Stimulated activated CD4-positive, alpha-beta T cell treated with anti-CD3 and anti-CD28 coated beads, Interleukin-15, amount 100 ng/mL, for 48 hours (primary cell): ENCODE results near the gene PKNOX1.
"Not testable (repeated sequence)": the region's sequence is repeated elsewhere in the genome, so short reads cannot be mapped to it uniquely, and the experiment has no call there.

Experiments
- DNase-seq, 2 donors: peaks; one replicate each; pipeline ENCODE4 v3.0.0-alpha.2; 2020; ENCODE audit warnings: low read depth in 2 of 2

Gene PKNOX1

DNA sequence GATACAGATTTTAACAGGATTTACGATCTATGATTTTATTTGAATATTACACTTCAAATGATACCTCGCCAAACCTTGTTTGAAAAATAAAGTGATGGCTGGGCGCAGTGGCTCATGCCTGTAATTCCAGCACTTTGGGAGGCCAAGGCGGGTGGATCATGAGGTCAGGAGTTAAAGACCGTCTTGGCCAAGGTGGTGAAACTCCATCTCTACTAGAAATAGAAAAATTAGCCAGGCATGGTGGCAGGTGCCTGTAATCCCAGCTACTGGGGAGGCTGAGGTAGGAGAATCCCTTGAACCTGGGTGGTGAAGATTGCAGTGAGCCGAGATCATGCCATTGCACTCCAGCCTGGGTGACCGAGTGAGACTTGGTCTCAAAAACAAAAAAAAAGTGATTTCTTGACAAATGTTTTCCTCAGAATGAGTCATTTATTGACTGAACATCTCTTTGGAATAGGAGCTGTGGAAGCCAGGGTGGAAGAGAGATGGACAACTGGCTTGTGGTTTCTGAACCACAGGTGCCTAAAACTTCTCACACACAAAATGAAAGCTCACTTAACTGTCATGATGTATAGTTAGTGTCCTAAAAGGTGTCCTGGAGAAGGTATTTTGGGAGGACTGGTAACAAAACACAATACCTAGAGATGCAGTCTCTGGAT is 11.9 kb downstream of the PKNOX1 start:
- DNase-seq, result no peak

DNA sequence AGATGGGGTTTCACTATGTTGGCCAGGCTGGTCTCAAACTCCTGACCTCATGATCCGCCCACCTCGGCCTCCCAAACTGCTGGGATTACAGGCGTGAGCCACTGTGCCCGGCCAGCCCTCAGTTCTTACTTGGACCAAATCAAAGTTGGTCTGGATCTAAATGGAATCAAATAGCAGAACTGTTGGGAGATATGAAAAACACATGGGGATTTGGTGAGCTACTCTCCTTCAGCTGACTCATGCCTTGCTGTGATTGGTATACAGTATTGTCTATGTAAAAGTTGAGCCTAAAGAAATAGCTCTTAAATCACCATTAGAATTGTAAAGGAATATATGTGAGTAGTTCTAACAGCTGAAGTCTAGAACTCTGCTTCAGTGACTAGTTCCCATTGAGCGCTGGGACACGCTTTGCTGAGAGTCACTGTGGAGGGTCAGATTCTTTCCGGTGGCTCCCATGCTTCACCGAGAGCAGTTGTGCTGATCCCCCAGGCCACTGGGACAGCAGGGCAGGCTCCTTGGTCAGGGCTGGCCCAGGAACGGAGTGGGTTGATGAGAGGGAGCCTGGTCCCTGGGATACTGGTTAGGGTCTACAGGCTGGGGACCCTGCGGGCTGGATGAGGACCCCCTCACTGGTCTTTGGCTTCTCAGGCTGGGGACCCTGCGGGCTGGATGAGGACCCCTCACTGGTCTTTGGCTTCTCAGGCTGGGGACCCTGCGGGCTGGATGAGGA is 14.0 kb downstream of the PKNOX1 start:
- no peak for DNase-seq

DNA sequence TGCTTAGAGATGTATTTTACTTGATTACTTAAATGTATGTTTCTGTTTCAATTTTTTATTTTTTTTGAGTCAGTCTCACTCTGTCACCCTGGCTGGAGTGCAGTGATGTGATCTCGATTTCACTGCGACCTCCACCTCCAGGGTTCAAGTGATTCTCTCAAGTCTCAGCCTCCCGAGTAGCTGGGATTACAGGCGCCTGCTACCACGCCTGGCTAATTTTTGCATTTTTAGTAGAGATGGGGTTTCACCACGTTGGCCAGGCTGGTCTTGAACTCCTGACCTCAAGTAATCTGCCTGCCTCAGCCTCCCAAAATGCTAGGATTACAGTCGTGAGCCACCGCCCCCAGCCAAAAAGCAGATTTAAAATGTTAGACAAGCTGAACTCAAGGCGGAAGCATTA is 15.0 kb downstream of the PKNOX1 start:
- DNase-seq, result not testable (repeated sequence)

DNA sequence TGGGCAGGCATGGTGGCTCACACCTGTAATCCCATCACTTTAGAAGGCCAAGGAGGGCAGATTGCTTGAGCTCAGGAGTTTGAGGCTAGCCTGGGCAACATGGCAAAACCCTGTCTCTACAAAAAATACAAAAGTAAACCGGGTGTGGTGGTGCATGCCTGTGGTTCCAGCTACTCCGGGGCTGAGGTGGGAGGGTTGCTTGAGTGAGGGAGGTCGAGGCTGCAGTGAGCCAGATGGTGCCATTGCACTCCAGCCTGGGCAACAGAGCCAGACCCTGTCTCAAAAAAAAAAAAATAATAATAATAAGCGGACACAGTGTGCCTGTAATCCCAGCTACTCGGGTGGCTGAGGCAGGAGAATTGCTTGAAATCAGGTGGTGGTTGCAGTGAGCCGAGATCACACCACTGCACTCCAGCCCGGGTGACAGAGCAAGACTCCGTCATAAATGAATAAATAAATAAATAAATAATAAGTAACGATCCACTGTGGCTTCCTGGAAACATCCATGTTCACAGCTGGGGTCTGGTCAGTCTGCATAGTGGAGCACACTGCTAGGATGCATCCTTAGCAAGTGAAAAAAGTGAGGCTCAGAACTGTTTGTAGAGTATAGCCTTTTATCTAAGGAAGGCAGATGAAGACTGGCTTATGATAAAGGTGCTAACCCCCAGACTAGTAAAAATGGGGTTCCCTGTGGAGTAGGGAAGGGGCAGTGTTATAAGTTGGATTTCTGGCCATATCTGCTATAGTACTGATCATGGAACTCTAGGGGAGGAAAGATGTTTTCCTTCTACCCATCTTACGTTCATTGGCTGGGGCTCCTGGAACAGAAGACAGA is 15.7 kb downstream of the PKNOX1 start:
- DNase-seq, result no peak

DNA sequence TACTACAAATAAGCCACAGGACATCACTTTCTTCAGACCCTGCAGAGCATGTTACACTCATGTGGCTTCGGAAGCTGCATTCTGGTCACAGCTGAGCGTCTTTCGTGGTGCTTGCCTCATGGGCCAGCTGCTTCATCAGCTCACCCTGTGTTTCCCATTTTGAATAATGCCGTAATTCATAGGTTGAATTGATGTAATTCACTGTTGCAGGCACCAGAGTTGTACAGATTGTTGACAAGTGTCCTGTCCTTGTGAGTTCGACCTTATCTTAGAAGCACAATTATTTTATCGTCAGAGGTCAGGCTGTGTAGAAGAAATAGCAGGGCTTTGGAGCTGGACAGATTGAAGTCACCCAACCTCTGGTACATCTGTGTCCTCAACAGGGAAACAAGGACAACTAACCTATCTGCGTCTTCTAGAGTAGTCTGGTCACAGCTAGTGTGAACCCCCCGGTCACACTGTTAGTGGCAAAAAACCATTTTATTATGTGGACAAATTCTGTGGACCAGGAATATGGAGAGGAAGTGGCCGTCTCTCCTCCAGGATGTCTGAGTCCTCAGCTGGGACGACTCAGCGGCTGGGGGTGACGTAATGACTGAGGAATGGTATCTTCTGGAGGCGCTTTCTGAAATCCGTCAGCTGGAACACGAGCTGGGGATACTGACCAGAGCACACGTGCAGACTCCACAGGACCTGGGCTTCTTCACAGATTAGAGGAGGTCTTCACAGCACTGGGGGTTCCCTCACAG is 17.8 kb downstream of the PKNOX1 start:
- DNase-seq, result no peak

DNA sequence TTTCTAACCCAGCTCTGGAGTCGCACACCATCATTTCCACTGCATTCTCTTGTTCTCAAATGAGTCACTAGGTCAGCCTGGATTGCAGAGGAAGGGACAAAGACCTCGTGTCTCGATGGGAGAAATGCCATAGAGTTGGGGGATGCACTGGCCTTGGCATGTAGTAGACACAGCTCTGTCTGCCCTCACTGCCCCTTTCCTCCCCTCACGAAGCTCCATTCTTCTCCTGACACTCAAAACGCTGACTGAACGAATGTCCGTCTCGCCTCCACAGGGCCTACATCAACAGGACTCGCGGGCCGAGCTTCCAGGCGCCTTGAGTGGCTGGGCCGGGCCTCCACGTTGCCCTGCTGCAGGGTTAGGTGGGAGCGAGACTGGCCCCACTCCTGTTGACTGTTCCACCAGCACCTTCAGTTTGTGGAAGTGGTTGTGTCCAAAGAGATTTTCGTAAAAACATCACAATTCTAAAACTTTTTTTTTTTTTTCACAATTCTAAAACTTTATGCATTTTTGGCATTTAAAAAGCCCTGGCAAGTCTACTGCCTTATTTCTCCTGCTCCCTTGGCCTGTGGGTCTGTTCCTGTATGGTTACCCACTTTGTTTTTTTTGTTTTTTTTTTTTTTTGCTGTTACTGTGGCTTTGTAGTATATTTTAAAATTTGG is 18.8 kb downstream of the PKNOX1 start:
- no peak for DNase-seq

DNA sequence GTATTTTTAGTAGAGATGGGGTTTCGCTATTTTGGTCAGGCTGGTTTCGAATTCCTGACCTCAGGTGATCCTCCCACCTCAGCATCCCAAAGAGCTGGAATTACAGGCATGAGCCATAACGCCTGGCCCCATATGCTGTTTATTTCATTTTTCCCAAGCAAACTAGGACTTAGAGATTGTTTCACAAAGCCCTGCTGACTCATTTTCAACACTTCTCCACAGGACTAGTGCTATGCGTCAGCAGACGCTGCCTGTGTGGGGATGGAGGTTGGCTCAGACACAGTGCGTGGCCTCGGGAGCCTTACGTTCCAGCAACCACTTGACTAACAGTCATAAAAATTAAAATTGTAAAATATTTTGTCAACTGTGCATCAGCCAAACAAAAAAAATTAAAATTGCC is 22.7 kb downstream of the PKNOX1 start:
- DNase-seq, result no peak

DNA sequence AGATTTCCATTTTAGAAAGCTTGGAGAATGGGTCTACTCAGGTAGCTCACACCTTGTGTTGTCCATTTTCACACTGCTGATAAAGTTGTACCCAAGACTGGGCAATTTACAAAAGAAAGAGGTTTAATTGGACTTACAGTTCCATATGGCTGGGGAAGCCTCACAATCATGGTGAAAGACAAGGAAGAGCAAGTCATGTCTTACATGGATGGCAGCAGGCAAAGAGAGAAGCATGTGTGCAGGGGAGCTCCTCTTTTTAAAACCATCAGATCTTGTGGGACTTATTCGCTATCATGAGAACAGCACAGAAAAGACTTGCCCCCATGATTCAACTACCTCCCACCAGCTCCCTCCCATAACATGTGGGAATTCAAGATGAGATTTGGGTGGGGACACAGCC is 23.6 kb downstream of the PKNOX1 start:
- DNase-seq, result not testable (repeated sequence)

DNA sequence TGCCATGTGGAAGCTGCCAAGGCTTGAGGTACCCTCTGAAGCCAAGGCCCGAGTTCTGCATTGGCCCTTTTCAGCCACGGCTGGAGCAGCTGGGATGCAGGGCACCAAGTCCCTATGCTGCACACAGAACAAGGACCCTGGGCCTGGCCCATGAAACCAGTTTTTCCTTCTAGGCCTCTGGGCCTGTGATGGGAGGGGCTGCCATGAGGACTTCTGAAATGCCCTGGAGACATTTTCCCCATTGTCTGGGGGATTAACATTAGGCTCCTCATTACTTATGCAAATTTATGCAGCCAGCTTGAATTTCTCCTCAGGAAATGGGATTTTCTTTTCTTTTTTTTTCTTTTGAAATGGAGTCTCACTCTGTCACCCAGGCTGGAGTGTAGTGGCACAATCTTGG is 24.8 kb downstream of the PKNOX1 start:
- DNase-seq, result not testable (repeated sequence)

DNA sequence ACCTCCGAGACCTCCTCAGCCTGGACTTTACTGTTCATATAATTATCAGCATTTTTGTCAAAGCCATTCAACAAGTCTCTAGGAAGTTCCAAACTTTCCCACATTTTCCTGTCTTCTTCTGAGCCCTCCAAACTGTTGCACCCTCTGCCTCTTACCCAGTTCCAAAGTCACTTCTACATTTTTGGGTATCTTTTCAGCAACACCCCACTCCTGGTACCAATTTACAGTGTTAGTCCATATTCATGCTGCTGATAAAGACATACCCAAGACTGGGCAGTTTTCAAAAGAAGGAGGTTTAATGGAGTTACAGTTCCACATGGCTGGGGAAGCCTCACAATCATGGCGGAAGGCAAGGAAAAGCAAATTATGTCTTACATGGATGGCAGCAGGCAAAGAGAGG is 25.7 kb downstream of the PKNOX1 start:
- DNase-seq, result not testable (repeated sequence)

DNA sequence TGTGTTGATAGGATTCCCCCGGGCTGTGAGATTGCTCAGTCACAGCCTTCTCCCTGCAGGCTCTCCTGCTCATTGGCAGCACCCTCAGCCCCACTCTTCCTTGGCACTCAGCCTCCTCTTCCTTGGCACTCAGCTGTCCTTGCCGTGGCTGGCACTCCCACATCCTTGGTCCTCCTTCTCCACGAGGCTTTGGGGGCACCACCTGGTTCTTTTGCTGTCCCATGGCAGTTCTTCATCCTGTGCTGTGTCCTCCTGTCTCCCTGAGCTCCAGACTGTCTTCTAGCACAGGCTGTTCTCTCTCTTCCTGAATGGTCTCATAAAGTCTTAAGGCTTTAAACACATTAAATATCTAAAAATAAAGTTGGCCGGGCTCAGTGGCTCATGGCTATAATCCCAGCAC is 27.0 kb downstream of the PKNOX1 start:
- DNase-seq, result no peak

DNA sequence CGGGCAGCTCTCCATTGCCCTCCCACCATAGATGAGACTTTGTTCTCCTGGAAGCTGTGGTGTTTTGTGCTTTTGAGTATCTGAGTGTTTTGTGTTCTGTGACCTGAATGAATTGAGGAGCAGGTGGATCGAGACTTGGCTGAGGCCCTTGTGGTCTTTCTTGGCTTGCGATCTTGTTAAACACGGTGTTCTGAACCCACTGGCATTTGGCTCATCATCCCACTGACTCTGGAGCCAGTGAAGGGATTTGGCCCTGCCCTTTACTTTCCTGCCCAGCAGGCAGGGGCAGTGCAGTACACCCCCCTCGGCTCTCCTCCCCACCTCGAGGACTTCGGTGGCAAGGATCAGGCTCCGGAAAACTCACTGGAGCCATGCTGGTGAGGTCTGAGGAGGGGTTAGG is 30.6 kb downstream of the PKNOX1 start:
- no peak for DNase-seq

DNA sequence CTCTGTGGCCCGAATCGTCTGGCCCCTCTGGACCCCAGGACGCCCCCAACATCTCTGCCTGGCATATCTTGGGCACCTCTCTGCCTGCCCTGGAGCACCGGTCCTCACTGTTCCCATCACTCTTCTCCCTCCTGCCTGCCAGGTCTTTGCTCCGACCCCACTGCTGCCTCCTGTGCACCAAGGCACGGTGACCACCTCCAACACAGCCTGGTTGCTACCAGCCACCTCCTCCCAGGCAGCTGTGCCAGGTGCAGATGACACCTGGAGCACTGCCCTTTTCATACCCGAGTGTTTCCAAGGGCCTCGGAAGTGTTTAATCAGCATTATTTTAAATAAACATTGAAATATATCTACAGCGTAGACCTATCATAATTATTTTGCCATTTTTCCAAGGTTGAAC is 31.3 kb downstream of the PKNOX1 start:
- DNase-seq, result no peak

DNA sequence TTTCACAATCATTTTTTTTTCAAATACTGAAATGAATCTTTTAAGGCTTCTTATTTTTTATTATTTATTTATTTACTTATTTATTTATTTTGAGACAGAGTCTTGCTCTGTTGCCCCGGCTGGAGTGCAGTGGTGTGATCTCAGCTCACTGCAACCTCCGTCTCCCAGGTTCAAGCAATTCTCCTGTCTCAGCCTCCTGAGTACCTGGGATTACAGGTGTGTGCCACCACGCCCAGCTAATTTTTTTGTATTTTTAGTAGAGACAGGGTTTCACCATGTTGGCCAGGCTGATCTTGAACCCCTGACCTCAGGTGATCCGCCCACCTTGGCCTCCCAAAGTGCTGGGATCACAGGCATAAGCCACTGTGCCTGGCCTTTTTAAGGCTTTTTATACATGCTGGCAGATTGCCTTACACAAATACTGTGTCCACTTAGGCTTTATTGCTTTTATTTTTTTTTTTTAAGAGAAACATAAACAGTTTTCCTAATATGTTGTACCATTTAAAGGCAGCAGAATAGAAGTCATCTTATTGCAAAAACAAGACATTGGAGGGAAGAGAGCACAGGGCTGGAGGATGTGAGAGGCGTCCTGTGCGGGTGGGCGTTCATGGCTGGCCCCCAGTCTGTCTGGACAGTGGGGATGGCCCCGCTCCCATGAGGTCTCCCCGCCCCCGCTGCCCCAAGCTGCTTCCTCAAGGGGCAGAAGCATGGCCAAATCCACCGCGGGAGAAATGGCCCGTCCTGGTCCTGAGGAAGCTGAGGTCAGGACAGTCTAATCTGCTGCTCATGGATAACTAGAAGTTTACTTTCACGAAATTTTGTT is 31.9 kb downstream of the PKNOX1 start:
- DNase-seq, result not testable (repeated sequence)

DNA sequence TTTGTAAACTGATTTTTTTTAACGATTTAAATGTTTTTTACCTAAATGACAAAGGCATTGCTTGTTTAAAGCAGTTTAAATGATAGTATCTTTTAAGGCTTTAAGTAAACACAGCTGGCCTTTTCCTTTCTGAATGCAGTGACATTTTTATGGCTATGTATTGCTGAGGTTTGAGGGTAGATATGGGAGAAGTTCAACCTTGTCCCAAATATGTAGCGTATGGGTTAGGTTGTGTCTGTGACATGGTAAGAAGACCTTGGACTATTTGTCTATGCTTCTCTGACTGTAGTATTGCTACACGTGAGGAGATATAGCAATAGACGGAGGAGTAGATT is 32.5 kb downstream of the PKNOX1 start:
- DNase-seq, result no peak

DNA sequence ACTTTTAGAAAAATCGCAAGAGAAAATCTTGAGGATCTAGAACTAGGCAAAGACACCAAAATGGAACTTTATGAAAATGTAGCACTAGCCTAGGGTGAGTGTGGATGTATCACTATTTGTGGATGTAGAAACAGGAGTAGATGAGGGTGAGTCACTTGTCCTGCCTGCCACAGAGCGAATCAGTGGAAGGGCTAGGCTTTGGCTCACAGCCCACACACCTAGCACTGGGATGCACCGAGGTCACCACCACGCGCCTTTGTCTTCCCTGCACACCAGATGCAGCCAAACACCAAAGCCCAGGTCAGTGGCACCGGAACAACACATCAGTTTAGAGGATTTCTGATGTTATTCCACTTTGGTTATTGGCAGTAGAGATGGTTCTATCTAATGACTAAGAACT is 38.2 kb downstream of the PKNOX1 start:
- DNase-seq, result no peak

DNA sequence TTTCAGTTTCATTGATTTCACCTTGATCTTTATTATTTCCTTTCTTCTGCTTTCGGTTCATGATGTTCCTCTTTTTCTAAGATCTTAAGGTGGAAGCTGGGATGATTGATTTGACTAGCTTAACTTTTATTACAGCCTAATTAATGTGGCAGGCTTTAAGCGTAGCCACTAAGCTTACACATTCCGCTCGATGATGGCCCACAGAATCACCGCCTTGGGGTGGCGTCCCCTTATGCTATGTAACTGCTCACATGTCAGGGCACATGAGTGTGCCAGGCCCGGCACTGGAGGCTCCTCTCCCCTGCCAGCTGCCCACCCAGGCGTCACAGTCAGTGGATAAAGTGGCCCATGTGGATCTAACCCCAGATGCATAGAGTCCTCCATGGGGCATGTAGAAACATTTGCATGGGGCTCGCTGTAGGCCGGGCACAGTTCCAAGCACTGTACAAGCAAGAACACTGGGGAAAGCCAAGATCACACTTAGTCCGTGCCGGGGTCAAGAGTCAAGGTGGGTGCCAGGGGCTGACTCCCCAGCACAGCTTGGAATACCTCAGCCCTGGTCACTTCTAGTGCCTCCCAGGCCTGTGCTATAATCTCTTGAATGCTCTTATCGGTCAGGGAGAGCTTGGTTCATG is 41.7 kb downstream of the PKNOX1 start:
- DNase-seq, result no peak

DNA sequence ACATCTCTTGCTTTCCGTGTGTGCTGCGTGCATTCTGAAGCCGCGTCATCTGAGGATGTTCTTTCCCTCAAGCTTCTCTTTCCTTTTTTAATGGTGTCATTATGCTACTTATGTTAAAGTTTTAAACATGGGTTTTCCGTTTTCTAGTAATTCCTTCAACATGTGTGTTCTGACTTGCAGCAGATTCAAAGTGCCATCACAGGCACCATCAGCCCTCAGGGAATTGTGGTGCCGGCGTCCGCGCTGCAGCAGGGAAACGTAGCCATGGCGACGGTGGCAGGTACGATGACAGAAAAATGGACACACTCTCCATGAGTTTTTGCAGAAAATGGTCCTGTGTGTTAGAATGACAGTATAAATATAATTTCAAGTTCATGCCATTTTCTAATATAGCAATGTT is 42.4 kb downstream of the PKNOX1 start:
- DNase-seq, result no peak

DNA sequence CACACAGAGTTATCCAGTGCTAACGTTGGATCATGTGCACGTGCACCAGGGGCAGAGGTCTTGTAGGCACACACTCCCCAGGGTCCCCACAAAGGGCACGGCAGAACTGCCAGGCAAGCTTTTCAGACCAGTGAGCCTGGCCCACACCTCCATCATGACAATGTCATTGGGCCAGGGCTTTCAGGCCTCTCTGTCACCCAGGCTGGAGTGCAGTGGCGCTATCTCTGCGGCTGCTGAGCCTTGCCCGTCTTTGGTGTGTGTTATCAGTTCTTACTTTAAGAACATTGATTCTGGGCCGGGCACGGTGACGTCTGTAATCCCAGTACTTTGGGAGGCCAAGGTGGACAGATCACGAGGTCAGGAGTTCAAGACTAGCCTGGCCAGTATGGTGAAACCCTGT is 44.2 kb downstream of the PKNOX1 start:
- no peak for DNase-seq

DNA sequence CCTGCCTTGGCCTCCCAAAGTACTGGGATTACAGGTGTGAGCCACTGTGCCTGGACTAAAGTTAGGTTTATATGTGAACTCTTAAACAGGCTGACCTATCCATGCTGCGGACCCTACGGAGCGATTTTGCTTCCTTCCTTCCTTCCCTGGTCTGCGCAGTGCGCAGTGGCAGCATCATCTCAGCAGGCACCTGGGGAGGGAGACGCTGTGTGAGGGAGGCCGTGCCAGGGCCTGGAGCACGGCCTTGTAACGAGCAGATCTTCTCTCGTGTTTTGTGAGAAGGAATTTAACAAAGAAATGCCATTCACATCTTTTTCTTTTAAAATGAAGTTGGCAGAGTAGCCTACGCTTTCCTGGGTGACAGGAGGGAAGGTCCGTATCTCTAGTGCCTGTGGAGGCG is 45.8 kb downstream of the PKNOX1 start:
- DNase-seq, result no peak
